NCI-H748 (cell line): Measurements from ENCODE around the gene PIRT.

ENCODE experiments used
- DNase-seq: peaks from one replicate; lab custom pipeline; 2025; ENCODE audit not compliant: unreplicated experiment; lab: John Stamatoyannopoulos, UW

The PIRT gene

GRCh38 chr17:10790491-10791401, 47.1 kb downstream of the PIRT start:
- no peak for DNase-seq

- DNase-seq, result no peak
Measured at GRCh38 chr17:10789694-10790271, 48.1 kb downstream of the PIRT start.

- DNase-seq, result no peak
Measured at GRCh38 chr17:10787306-10788045, 50.4 kb downstream of the PIRT start.

GRCh38 chr17:10785295-10785694, 52.6 kb downstream of the PIRT start:
- no peak for DNase-seq

- DNase-seq, result no peak
Measured at GRCh38 chr17:10779609-10780008, 58.3 kb downstream of the PIRT start.

- DNase-seq, result no peak
Measured at GRCh38 chr17:10777890-10778289, 60.0 kb downstream of the PIRT start.

- DNase-seq, result no peak
Measured at GRCh38 chr17:10777131-10777807, 60.6 kb downstream of the PIRT start.

- no peak for DNase-seq
Measured at GRCh38 chr17:10776381-10776780, 61.5 kb downstream of the PIRT start.

- no peak for DNase-seq
Measured at GRCh38 chr17:10775740-10776356, 62.0 kb downstream of the PIRT start.

- DNase-seq, result no peak
Measured at GRCh38 chr17:10775058-10775457, 62.8 kb downstream of the PIRT start.

- no peak for DNase-seq
Measured at GRCh38 chr17:10773391-10773790, 64.5 kb downstream of the PIRT start.
